CD14-positive monocyte (primary cell): ENCODE measurements around the gene CISD2. TPM values are rescaled to one million over a fixed set of nuclear protein-coding genes. Genes with fewer than 3 reads are reported as not detected.

ENCODE experiments used
- DNase-seq, 3 donors: peaks; one replicate each; pipeline ENCODE4 v3.0.0-alpha.2; 2011 to 2022
- H2AFZ ChIP-seq: 2 replicates; pipeline ENCODE4 v1.6.0; 2012; ENCODE audit warnings: mild to moderate bottlenecking, low read depth, low read length, inconsistent platforms; ENCODE audit not compliant: insufficient read depth, poor library complexity, severe bottlenecking
- H3K27ac ChIP-seq, 2 donors: 1 replicate in 1 of 2; 2 replicates in 1 of 2; pipeline ENCODE4 v1.5.1; 2012 to 2013; ENCODE audit warnings: low read length in 2 of 2, control low read depth in 1 of 2, inconsistent platforms in 1 of 2, low read depth in 1 of 2, mild to moderate bottlenecking in 1 of 2
- H3K27me3 ChIP-seq, 2 donors: one replicate each; pipeline versions ENCODE4 v1.6.0 to v1.6.1; 2011 to 2013; ENCODE audit warnings: low read length in 2 of 2; ENCODE audit not compliant: control insufficient read depth in 2 of 2, insufficient read depth in 2 of 2
- H3K36me3 ChIP-seq, 2 donors: replicated peaks in 1 of 2; 1 replicate in 1 of 2; 2 replicates in 1 of 2; pipeline versions ENCODE4 v1.5.1 to v1.6.1; 2012 to 2013; ENCODE audit warnings: low read length in 2 of 2, control low read depth in 1 of 2, inconsistent platforms in 1 of 2, mild to moderate bottlenecking in 1 of 2; ENCODE audit not compliant: insufficient read depth in 2 of 2, control insufficient read depth in 1 of 2
- H3K4me1 ChIP-seq, 2 donors: 1 replicate in 1 of 2; 2 replicates in 1 of 2; pipeline versions ENCODE4 v1.5.1 to v1.6.1; 2012 to 2013; ENCODE audit warnings: low read length in 2 of 2, control low read depth in 1 of 2, inconsistent platforms in 1 of 2, mild to moderate bottlenecking in 1 of 2, moderate library complexity in 1 of 2; ENCODE audit not compliant: insufficient read depth in 2 of 2, control insufficient read depth in 1 of 2
- H3K4me2 ChIP-seq: replicated peaks from 2 replicates; pipeline ENCODE3; 2012; ENCODE audit warnings: low read length, moderate library complexity, mild to moderate bottlenecking; ENCODE audit not compliant: poor library complexity, severe bottlenecking; ENCODE audit errors: extremely low read depth
- H3K4me3 ChIP-seq, 3 experiments: fragments of 200-600 bp in 1 of 3; sonication (generic) in 1 of 3; replicated peaks in 1 of 3; 1 replicate in 2 of 3; 2 replicates in 1 of 3; pipeline ENCODE4 v1.5.1; 2011 to 2013; ENCODE audit warnings: low read length in 3 of 3, mild to moderate bottlenecking in 3 of 3, control low read depth in 2 of 3, low read depth in 2 of 3, inconsistent platforms in 1 of 3, moderate library complexity in 1 of 3
- H3K79me2 ChIP-seq: 2 replicates; pipeline ENCODE4 v1.6.0; 2012; ENCODE audit warnings: mild to moderate bottlenecking, control low read depth, inconsistent platforms, low read length, moderate library complexity; ENCODE audit not compliant: insufficient read depth
- H3K9ac ChIP-seq: 2 replicates; pipeline ENCODE4 v1.6.0; 2017; ENCODE audit warnings: low read length, mild to moderate bottlenecking; ENCODE audit not compliant: insufficient read depth, poor library complexity, severe bottlenecking
- H3K9me3 ChIP-seq, 2 donors: replicated peaks in 1 of 2; 1 replicate in 1 of 2; 2 replicates in 1 of 2; pipeline versions ENCODE4 v1.5.1 to v1.6.1; 2012 to 2013; ENCODE audit warnings: low read length in 2 of 2, control low read depth in 1 of 2; ENCODE audit not compliant: control insufficient read depth in 1 of 2, insufficient read depth in 1 of 2
- H4K20me1 ChIP-seq: 2 replicates; pipeline ENCODE4 v1.6.0; 2012; ENCODE audit warnings: mild to moderate bottlenecking, low read length, control low read depth, moderate library complexity; ENCODE audit not compliant: insufficient read depth
- H3K27ac Mint-ChIP-seq, 7 donors: one replicate each; pipeline ENCODE4 v1.8.0; 2020; ENCODE audit warnings: mild to moderate bottlenecking in 7 of 7, mixed read lengths in 7 of 7, moderate library complexity in 6 of 7, inconsistent platforms in 2 of 7
- H3K27me3 Mint-ChIP-seq, 3 donors: one replicate each; pipeline ENCODE4 v1.8.0; 2021 to 2022; ENCODE audit warnings: low read depth in 3 of 3, mild to moderate bottlenecking in 3 of 3, mixed read lengths in 3 of 3, moderate library complexity in 3 of 3, inconsistent platforms in 1 of 3
- H3K36me3 Mint-ChIP-seq, 2 donors: one replicate each; pipeline ENCODE4 v1.8.0; 2020; ENCODE audit warnings: mixed read lengths in 2 of 2, inconsistent platforms in 1 of 2, mild to moderate bottlenecking in 1 of 2
- H3K4me1 Mint-ChIP-seq: one replicate; pipeline ENCODE4 v1.8.0; 2020; ENCODE audit warnings: mild to moderate bottlenecking, mixed read lengths
- H3K4me3 Mint-ChIP-seq, 2 donors: one replicate each; pipeline ENCODE4 v1.8.0; 2020; ENCODE audit warnings: mild to moderate bottlenecking in 2 of 2, mixed read lengths in 2 of 2, moderate library complexity in 1 of 2
- H3K9me3 Mint-ChIP-seq, 7 donors: one replicate each; pipeline ENCODE4 v1.8.0; 2020 to 2022; ENCODE audit warnings: mixed read lengths in 7 of 7, mild to moderate bottlenecking in 6 of 7, moderate library complexity in 6 of 7, inconsistent platforms in 2 of 7
- WGBS: methylation state at CpG from one replicate; pipeline ENCODE4 v1.1.5; 2013; ENCODE audit warnings: missing lambda C conversion rate; ENCODE audit not compliant: insufficient coverage; 5-methylcytosine and 5-hydroxymethylcytosine counted together
- intact Hi-C, 2 donors: fragments of 100-400 bp; cut with micrococcal nuclease; formaldehyde crosslinking; loops; one replicate each; pipeline versions ENCODE4 v1.15.0 to v1.15.1; 2023
- polyA plus RNA-seq, 3 donors: library from polyadenylated mRNA; depleted of rRNA in 1 of 3; unstranded in 2 of 3; stranded (reverse) in 1 of 3; fragments of 300-500 nt in 2 of 3; fragments of >200 nt in 1 of 3; fragmentation: Illumina TruSeq in 2 of 3; gene quantifications; 1 replicate in 2 of 3; 2 replicates in 1 of 3; pipeline ENCODE4 v1.2.3, GENCODE V29; 2012 to 2021
- TF ChIP-seq, protein P1 (sequence below): fragments of 200-600 bp; IDR thresholded peaks from one replicate; pipeline ENCODE4 v1.8.0; 2022; ENCODE audit warnings: antibody characterized with exemption, mild to moderate bottlenecking

Gene CISD2
- polyA plus RNA-seq, 3 donors: 4.5 to 30.2 (median 29.1) TPM

GRCh38 chr4:102847687-102848086, 21.1 kb upstream of the CISD2 start:
- Mint-ChIP-seq H3K9me3 (peaks cover 0 to 3% (median 0%) of the 10 kb centered on the region in 7 donors), H3K4me1 (no peaks in the 10 kb centered on the region), H3K27ac (peak overlapping the region in 1 of 7 donors; percentile 41), H3K4me3 (no peak overlapping the region), H3K36me3 (no peaks in the 10 kb centered on the region), H3K27me3 (peaks cover 0 to 1% (median 0%) of the 10 kb centered on the region in 3 donors)
- Histone ChIP-seq H2AFZ (no peak overlapping the region), H3K4me1 (no peaks in the 10 kb centered on the region), H3K27ac (no peak overlapping the region), H3K9me3 (no peaks in the 10 kb centered on the region), H3K79me2 (no peaks in the 10 kb centered on the region), H3K4me2 (no peak overlapping the region), H3K27me3 (no peaks in the 10 kb centered on the region), H3K9ac (no peak overlapping the region), H3K4me3 (no peak overlapping the region), H3K36me3 (no peaks in the 10 kb centered on the region), H4K20me1 (no peaks in the 10 kb centered on the region)
- DNase-seq: no peak
- intact Hi-C loops: no loop called here
- WGBS: 96% methylated on average over 5 of the region's 8 CpGs
- TF ChIP-seq, protein P1, sequence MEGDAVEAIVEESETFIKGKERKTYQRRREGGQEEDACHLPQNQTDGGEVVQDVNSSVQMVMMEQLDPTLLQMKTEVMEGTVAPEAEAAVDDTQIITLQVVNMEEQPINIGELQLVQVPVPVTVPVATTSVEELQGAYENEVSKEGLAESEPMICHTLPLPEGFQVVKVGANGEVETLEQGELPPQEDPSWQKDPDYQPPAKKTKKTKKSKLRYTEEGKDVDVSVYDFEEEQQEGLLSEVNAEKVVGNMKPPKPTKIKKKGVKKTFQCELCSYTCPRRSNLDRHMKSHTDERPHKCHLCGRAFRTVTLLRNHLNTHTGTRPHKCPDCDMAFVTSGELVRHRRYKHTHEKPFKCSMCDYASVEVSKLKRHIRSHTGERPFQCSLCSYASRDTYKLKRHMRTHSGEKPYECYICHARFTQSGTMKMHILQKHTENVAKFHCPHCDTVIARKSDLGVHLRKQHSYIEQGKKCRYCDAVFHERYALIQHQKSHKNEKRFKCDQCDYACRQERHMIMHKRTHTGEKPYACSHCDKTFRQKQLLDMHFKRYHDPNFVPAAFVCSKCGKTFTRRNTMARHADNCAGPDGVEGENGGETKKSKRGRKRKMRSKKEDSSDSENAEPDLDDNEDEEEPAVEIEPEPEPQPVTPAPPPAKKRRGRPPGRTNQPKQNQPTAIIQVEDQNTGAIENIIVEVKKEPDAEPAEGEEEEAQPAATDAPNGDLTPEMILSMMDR: no peak

- H3K4me2 ChIP-seq: no peak overlapping the region
Observed at GRCh38 chr4:102849579-102850104, 19.1 kb upstream of the CISD2 start.

More at GRCh38 chr4:102849579-102850104, 19.1 kb upstream of the CISD2 start:
- Histone ChIP-seq H3K4me1 (no peaks in the 10 kb centered on the region), H3K36me3 (no peaks in the 10 kb centered on the region), H3K4me3 (no peak overlapping the region), H3K79me2 (no peaks in the 10 kb centered on the region), H3K27ac (no peak overlapping the region), H3K9me3 (no peaks in the 10 kb centered on the region), H3K27me3 (no peaks in the 10 kb centered on the region), H4K20me1 (no peaks in the 10 kb centered on the region), H2AFZ (no peak overlapping the region), H3K9ac (no peak overlapping the region)
- WGBS: no CpG with 5 or more reads among the region's 3 CpGs
- no peak for DNase-seq
- intact Hi-C loops: no loop called here
- H3K4me1 Mint-ChIP-seq: no peaks in the 10 kb centered on the region
- peaks cover 0 to 2% (median 1%) of the 10 kb centered on the region in 3 donors for H3K27me3 Mint-ChIP-seq
- H3K4me3 Mint-ChIP-seq: no peak overlapping the region
- H3K36me3 Mint-ChIP-seq: no peaks in the 10 kb centered on the region
- H3K27ac Mint-ChIP-seq: no peak overlapping the region
- TF ChIP-seq, protein P1: no peak
- H3K9me3 Mint-ChIP-seq: peaks cover 0 to 2% (median 0%) of the 10 kb centered on the region in 7 donors
